WTC11 (cell line): ENCODE results near the gene TFAP2D. TPM values are rescaled to one million over a fixed set of nuclear protein-coding genes. Genes with fewer than 3 reads are reported as not detected.

ENCODE experiments used
- ATAC-seq: fragments of 200-7000 bp; cut with Tn5 transposase; 2 replicates; pipeline ENCODE4 v1.10.0; 2021; ENCODE audit warnings: mild to moderate bottlenecking, moderate library complexity
- CTCF ChIA-PET: fragments of 300-600 bp; sonication (Branson Sonifier 250); formaldehyde crosslinking; loops from one replicate; lab custom pipeline; 2021; ENCODE audit warnings: antibody characterized with exemption; lab: Charles Lee
- POLR2A ChIA-PET: fragments of 350-600 bp; sonication (Branson Sonifier 250); formaldehyde crosslinking; loops from one replicate; lab custom pipeline; 2021; ENCODE audit warnings: antibody characterized with exemption; lab: Charles Lee
- DNase-seq: peaks from one replicate; pipeline ENCODE4 v3.0.0; 2021; ENCODE audit warnings: low spot score
- H3K27ac Mint-ChIP-seq: 2 replicates; pipeline ENCODE4 v1.8.0; 2021; ENCODE audit warnings: mixed read lengths
- H3K27me3 Mint-ChIP-seq: 2 replicates; pipeline ENCODE4 v1.8.0; 2021; ENCODE audit warnings: low read depth, mild to moderate bottlenecking, moderate library complexity, mixed read lengths
- H3K36me3 Mint-ChIP-seq: 2 replicates; pipeline ENCODE4 v1.8.0; 2021; ENCODE audit warnings: mixed read lengths
- H3K4me1 Mint-ChIP-seq: 2 replicates; pipeline ENCODE4 v1.8.0; 2022; ENCODE audit warnings: mixed read lengths
- H3K4me3 Mint-ChIP-seq: 2 replicates; pipeline ENCODE4 v1.8.0; 2021; ENCODE audit warnings: mild to moderate bottlenecking, moderate library complexity, mixed read lengths
- H3K9me3 Mint-ChIP-seq: 2 replicates; pipeline ENCODE4 v1.8.0; 2021; ENCODE audit warnings: mixed read lengths
- ATF6 ChIP-seq: sonication (generic); formaldehyde crosslinking; IDR thresholded peaks from 2 replicates; pipeline ENCODE4 v1.8.1; 2023; ENCODE audit warnings: mild to moderate bottlenecking, missing genetic modification reagents
- E2F5 ChIP-seq: sonication (generic); formaldehyde crosslinking; IDR thresholded peaks from 2 replicates; pipeline ENCODE4 v1.8.1; 2022; ENCODE audit warnings: mild to moderate bottlenecking, moderate library complexity, missing genetic modification reagents
- FOXJ3 ChIP-seq: sonication (generic); formaldehyde crosslinking; IDR thresholded peaks from 2 replicates; pipeline ENCODE4 v1.9.0; 2021; ENCODE audit warnings: missing genetic modification reagents, mild to moderate bottlenecking, borderline replicate concordance
- FOXK1 ChIP-seq: sonication (generic); formaldehyde crosslinking; IDR thresholded peaks from 2 replicates; pipeline ENCODE4 v1.8.0; 2022; ENCODE audit warnings: mild to moderate bottlenecking, moderate library complexity, missing genetic modification reagents
- FOXP1 ChIP-seq: sonication (generic); formaldehyde crosslinking; IDR thresholded peaks from 2 replicates; pipeline ENCODE4 v1.8.0; 2022; ENCODE audit warnings: missing genetic modification reagents, mild to moderate bottlenecking, moderate library complexity, borderline replicate concordance
- GRHL2 ChIP-seq: fragments of 250-450 bp; sonication (Bioruptor Pico); IDR thresholded peaks from 2 replicates; pipeline ENCODE4 v1.8.0; 2022; ENCODE audit warnings: mild to moderate bottlenecking, moderate library complexity; ENCODE audit not compliant: insufficient replicate concordance, severe bottlenecking
- GTF2I ChIP-seq: fragments of 250-450 bp; sonication (Bioruptor Pico); conservative IDR thresholded peaks from 2 replicates; pipeline ENCODE4 v1.4.0; 2021; ENCODE audit warnings: mild to moderate bottlenecking
- MXD4 ChIP-seq: fragments of 250-450 bp; sonication (Bioruptor Pico); IDR thresholded peaks from 2 replicates; pipeline ENCODE4 v1.8.0; 2021; ENCODE audit warnings: mild to moderate bottlenecking, moderate library complexity, borderline replicate concordance
- MYBL2 ChIP-seq: sonication (generic); formaldehyde crosslinking; IDR thresholded peaks from 2 replicates; pipeline ENCODE4 v1.8.1; 2023; ENCODE audit warnings: mild to moderate bottlenecking, moderate library complexity, missing genetic modification reagents
- NFATC4 ChIP-seq: fragments of 250-450 bp; sonication (Bioruptor Pico); IDR thresholded peaks from 2 replicates; pipeline ENCODE4 v1.9.0; 2021; ENCODE audit warnings: mild to moderate bottlenecking
- NFYB ChIP-seq: sonication (generic); formaldehyde crosslinking; conservative IDR thresholded peaks from 2 replicates; pipeline ENCODE4 v1.8.0; 2022; ENCODE audit warnings: low read depth, missing genetic modification reagents
- PREB ChIP-seq: sonication (generic); formaldehyde crosslinking; IDR thresholded peaks from 2 replicates; pipeline ENCODE4 v1.8.1; 2022; ENCODE audit warnings: mild to moderate bottlenecking, missing genetic modification reagents, moderate library complexity, borderline replicate concordance
- PRRX2 ChIP-seq: fragments of 250-450 bp; sonication (Bioruptor Pico); IDR thresholded peaks from 2 replicates; pipeline ENCODE4 v1.8.0; 2021; ENCODE audit warnings: mild to moderate bottlenecking
- RELA ChIP-seq: sonication (generic); formaldehyde crosslinking; IDR thresholded peaks from 2 replicates; pipeline ENCODE4 v1.8.1; 2022; ENCODE audit warnings: missing genetic modification reagents, mild to moderate bottlenecking, borderline replicate concordance
- SP1 ChIP-seq: sonication (generic); formaldehyde crosslinking; conservative IDR thresholded peaks from 2 replicates; pipeline ENCODE4 v1.8.1; 2022; ENCODE audit warnings: missing genetic modification reagents
- TEAD1 ChIP-seq: sonication (generic); formaldehyde crosslinking; IDR thresholded peaks from 2 replicates; pipeline ENCODE4 v1.8.0; 2022; ENCODE audit warnings: mild to moderate bottlenecking, missing genetic modification reagents
- TEAD4 ChIP-seq: sonication (generic); formaldehyde crosslinking; IDR thresholded peaks from 2 replicates; pipeline ENCODE4 v1.8.0; 2022; ENCODE audit warnings: mild to moderate bottlenecking, missing genetic modification reagents
- USF2 ChIP-seq: sonication (generic); formaldehyde crosslinking; IDR thresholded peaks from 2 replicates; pipeline ENCODE4 v1.8.1; 2023; ENCODE audit warnings: mild to moderate bottlenecking, missing genetic modification reagents, moderate library complexity
- ZBTB43 ChIP-seq: sonication (generic); formaldehyde crosslinking; IDR thresholded peaks from 2 replicates; pipeline ENCODE4 v1.8.1; 2023; ENCODE audit warnings: mild to moderate bottlenecking, missing genetic modification reagents
- ZMAT4 ChIP-seq: fragments of 250-450 bp; sonication (Bioruptor Pico); IDR thresholded peaks from 2 replicates; pipeline ENCODE4 v1.9.0; 2021; ENCODE audit warnings: mild to moderate bottlenecking
- ZNF263 ChIP-seq: sonication (generic); formaldehyde crosslinking; IDR thresholded peaks from 2 replicates; pipeline ENCODE4 v1.8.1; 2022; ENCODE audit warnings: low read depth, mild to moderate bottlenecking, moderate library complexity, missing genetic modification reagents
- ZNF423 ChIP-seq: fragments of 250-450 bp; sonication (Bioruptor Pico); IDR thresholded peaks from 2 replicates; pipeline ENCODE4 v2.1.2; 2022; ENCODE audit warnings: mild to moderate bottlenecking, moderate library complexity
- ZNF425 ChIP-seq: fragments of 250-450 bp; sonication (Bioruptor Pico); conservative IDR thresholded peaks from 2 replicates; pipeline ENCODE4 v1.9.0; 2021; ENCODE audit warnings: mild to moderate bottlenecking
- total RNA-seq: library from RNA; stranded (reverse); gene quantifications from 3 replicates; pipeline ENCODE4 v1.2.3, GENCODE V29; 2021

Gene TFAP2D
- total RNA-seq, 1 experiment from 2014 or later: not detected

- DNase-seq (no peak), ATAC-seq (no peak)
- H3K4me1 Mint-ChIP-seq: peaks cover 45% of the 10 kb centered on the region
- no peak for TF ChIP-seq ZBTB43 (CRISPR knock-in tag)
- TF ChIP-seq SP1 (CRISPR knock-in tag): no peak
- TF ChIP-seq RELA (CRISPR knock-in tag): no peak
- no peak for TF ChIP-seq USF2
- TF ChIP-seq ATF6 (CRISPR knock-in tag): no peak
- TF ChIP-seq NFATC4 (CRISPR knock-in tag): no peak
- TF ChIP-seq MYBL2 (CRISPR knock-in tag): no peak
- POLR2A ChIA-PET: no interaction called here
- CTCF ChIA-PET: no interaction called here
- peaks cover 100% of the 10 kb centered on the region for H3K27me3 Mint-ChIP-seq
- H3K9me3 Mint-ChIP-seq: no peaks in the 10 kb centered on the region
- peak overlapping the region; percentile 24; the same call in 1 of the 2 replicates for H3K4me3 Mint-ChIP-seq
- H3K27ac Mint-ChIP-seq: no peak overlapping the region
- no peaks in the 10 kb centered on the region for H3K36me3 Mint-ChIP-seq
Observed at GRCh38 chr6:50708664-50709365, 4.5 kb upstream of the TFAP2D start.

- H3K27ac Mint-ChIP-seq: no peak overlapping the region
- peaks cover 100% of the 10 kb centered on the region for H3K27me3 Mint-ChIP-seq
- H3K4me1 Mint-ChIP-seq: peaks cover 49% of the 10 kb centered on the region
- CTCF ChIA-PET: no interaction called here
- ATAC-seq (no peak), DNase-seq (no peak)
- no peaks in the 10 kb centered on the region for H3K36me3 Mint-ChIP-seq
- POLR2A ChIA-PET: no interaction called here
- no peaks in the 10 kb centered on the region for H3K9me3 Mint-ChIP-seq
- no peak overlapping the region for H3K4me3 Mint-ChIP-seq
- TF ChIP-seq TEAD1 (CRISPR knock-in tag) (no peak), E2F5 (no peak), FOXP1 (CRISPR knock-in tag) (no peak), RELA (CRISPR knock-in tag) (no peak), NFYB (no peak), ZNF263 (no peak), PREB (CRISPR knock-in tag) (no peak), MXD4 (CRISPR knock-in tag) (no peak), ZMAT4 (no peak), GTF2I (CRISPR knock-in tag) (no peak), GRHL2 (CRISPR knock-in tag) (no peak), TEAD4 (CRISPR knock-in tag) (no peak), PRRX2 (CRISPR knock-in tag) (no peak), FOXK1 (CRISPR knock-in tag) (no peak), ZNF425 (CRISPR knock-in tag) (no peak), ZNF423 (CRISPR knock-in tag) (no peak), FOXJ3 (CRISPR knock-in tag) (no peak)
Observed at GRCh38 chr6:50709366-50709734, 4.0 kb upstream of the TFAP2D start.
